Upper lobe of left lung (tissue), 4 donors: ENCODE measurements around the gene VPS13C.

ENCODE experiments used
- CTCF ChIP-seq, 6 experiments: fragments of 450-650 bp in 4 of 6; fragments of 200-600 bp in 2 of 6; sonication (generic) in 2 of 6; IDR thresholded peaks; one replicate each; pipeline ENCODE4 v1.5.1; 2016 to 2019; ENCODE audit warnings: antibody characterized with exemption in 6 of 6
- EP300 ChIP-seq, 4 donors: sonication (generic); formaldehyde crosslinking; IDR thresholded peaks; one replicate each; pipeline ENCODE4 v1.5.1; 2017; ENCODE audit warnings: antibody characterized with exemption in 4 of 4, control low read depth in 2 of 4
- POLR2A ChIP-seq, 4 donors: fragments of 450-650 bp; IDR thresholded peaks; one replicate each; pipeline ENCODE4 v1.5.1; 2016 to 2017; ENCODE audit warnings: antibody characterized with exemption in 4 of 4, mild to moderate bottlenecking in 2 of 4
- POLR2AphosphoS5 ChIP-seq, 2 donors: sonication (generic); formaldehyde crosslinking; IDR thresholded peaks; one replicate each; pipeline ENCODE4 v1.5.1; 2017; ENCODE audit warnings: antibody characterized with exemption in 2 of 2

GRCh38 chr15:61869656-61870055, 190.6 kb downstream of the VPS13C start:
- TF ChIP-seq CTCF (IDR thresholded peaks at IDR 0.05) (no peak), POLR2A (IDR thresholded peaks at IDR 0.05) (no peak), POLR2AphosphoS5 (IDR thresholded peaks at IDR 0.05) (no peak), EP300 (IDR thresholded peaks at IDR 0.05) (no peak)
